GM19328 (cell line): Measurements from ENCODE around the gene ESM1.

ENCODE experiments used
- ATAC-seq: cut with Tn5 transposase; IDR thresholded peaks from one replicate; pipeline ENCODE4 v1.9.1; 2021; ENCODE audit warnings: mild to moderate bottlenecking, moderate library complexity; ENCODE audit not compliant: unreplicated experiment

Gene ESM1

GRCh38 chr5:54988218-54988617 lies 2.8 kb upstream of the ESM1 start:
- ATAC-seq, result no peak

GRCh38 chr5:54986269-54986654 lies 869 bp upstream of the ESM1 start:
- ATAC-seq, result no peak

GRCh38 chr5:54981928-54982327 lies 3.5 kb downstream of the ESM1 start:
- no peak for ATAC-seq

- ATAC-seq, result no peak
Observed at GRCh38 chr5:54975701-54976100, 9.7 kb downstream of the ESM1 start.

- ATAC-seq, result no peak
Observed at GRCh38 chr5:54969856-54970828, 15.3 kb downstream of the ESM1 start.

- ATAC-seq, result no peak
Observed at GRCh38 chr5:54969242-54969641, 16.2 kb downstream of the ESM1 start.

- ATAC-seq, result no peak
Observed at GRCh38 chr5:54965806-54966205, 19.6 kb downstream of the ESM1 start.

GRCh38 chr5:54964405-54964804 lies 21.0 kb downstream of the ESM1 start:
- no peak for ATAC-seq

- no peak for ATAC-seq
Observed at GRCh38 chr5:54959673-54960418, 25.5 kb downstream of the ESM1 start.

- ATAC-seq, result no peak
Observed at GRCh38 chr5:54956922-54957321, 28.5 kb downstream of the ESM1 start.

- no peak for ATAC-seq
Observed at GRCh38 chr5:54947187-54947586, 38.2 kb downstream of the ESM1 start.

- ATAC-seq, result no peak
Observed at GRCh38 chr5:54946306-54946819, 39.0 kb downstream of the ESM1 start.

GRCh38 chr5:54944364-54944763 lies 41.0 kb downstream of the ESM1 start:
- no peak for ATAC-seq

GRCh38 chr5:54942064-54942778 lies 43.2 kb downstream of the ESM1 start:
- ATAC-seq, result no peak

- no peak for ATAC-seq
Observed at GRCh38 chr5:54936201-54936600, 49.2 kb downstream of the ESM1 start.

GRCh38 chr5:54932789-54933188 lies 52.6 kb downstream of the ESM1 start:
- ATAC-seq, result no peak

GRCh38 chr5:54930736-54931135 lies 54.7 kb downstream of the ESM1 start:
- no peak for ATAC-seq
